ENCODE data around the gene TNFRSF8.

TNFRSF8 gene

GRCh38 chr1:12059722-12060464 lies 3.2 kb upstream of the TNFRSF8 start:
- H3K36me3 Mint-ChIP-seq = no peaks in the 10 kb centered on the region
- DNase-seq (ENCODE audit: low spot score in 2 of 2) (no peak), ATAC-seq (ENCODE audit: low read depth) (peak; percentile 75)
- peaks cover 22% of the 10 kb centered on the region for H3K27me3 Mint-ChIP-seq
- peaks cover 25% of the 10 kb centered on the region for H3K4me1 Mint-ChIP-seq
- no peak overlapping the region for H3K27ac Mint-ChIP-seq
- H3K9me3 Mint-ChIP-seq = no peaks in the 10 kb centered on the region
- no peak overlapping the region for H3K4me3 Mint-ChIP-seq

GRCh38 chr1:12060500-12060899 lies 2.6 kb upstream of the TNFRSF8 start:
- Mint-ChIP-seq H3K9me3 (no peaks in the 10 kb centered on the region), H3K27ac (no peak overlapping the region), H3K27me3 (peaks cover 22% of the 10 kb centered on the region), H3K4me3 (no peak overlapping the region), H3K36me3 (no peaks in the 10 kb centered on the region), H3K4me1 (peaks cover 25% of the 10 kb centered on the region)
- DNase-seq (ENCODE audit: low spot score in 2 of 2) (no peak), ATAC-seq (ENCODE audit: low read depth) (no peak)

GRCh38 chr1:12064073-12064969 lies 1.2 kb downstream of the TNFRSF8 start:
- Mint-ChIP-seq H3K27me3 (peaks cover 34% of the 10 kb centered on the region), H3K27ac (no peak overlapping the region), H3K4me1 (peaks cover 39% of the 10 kb centered on the region), H3K36me3 (no peaks in the 10 kb centered on the region), H3K4me3 (peak overlapping the region; percentile 67), H3K9me3 (no peaks in the 10 kb centered on the region)
- DNase-seq (ENCODE audit: low spot score in 2 of 2) (no peak), ATAC-seq (ENCODE audit: low read depth) (peak; percentile 30)

- peaks cover 37% of the 10 kb centered on the region for H3K4me1 Mint-ChIP-seq
- no peaks in the 10 kb centered on the region for H3K9me3 Mint-ChIP-seq
- H3K27me3 Mint-ChIP-seq = peaks cover 41% of the 10 kb centered on the region
- no peak overlapping the region for H3K4me3 Mint-ChIP-seq
- ATAC-seq (ENCODE audit: low read depth) (no peak), DNase-seq (ENCODE audit: low spot score in 2 of 2) (no peak)
- H3K36me3 Mint-ChIP-seq = no peaks in the 10 kb centered on the region
- H3K27ac Mint-ChIP-seq = no peak overlapping the region
Measured at GRCh38 chr1:12065872-12066271, 2.8 kb downstream of the TNFRSF8 start.

GRCh38 chr1:12067900-12068821 lies 5.1 kb downstream of the TNFRSF8 start:
- no peak overlapping the region for H3K27ac Mint-ChIP-seq
- ATAC-seq (ENCODE audit: low read depth) = peak; percentile 22
- no peak overlapping the region for H3K4me3 Mint-ChIP-seq

GRCh38 chr1:12069623-12070244 lies 6.6 kb downstream of the TNFRSF8 start:
- Mint-ChIP-seq H3K9me3 (no peaks in the 10 kb centered on the region), H3K4me3 (peak overlapping the region; percentile 49), H3K27me3 (peaks cover 28% of the 10 kb centered on the region), H3K27ac (no peak overlapping the region), H3K4me1 (peaks cover 19% of the 10 kb centered on the region), H3K36me3 (no peaks in the 10 kb centered on the region)
- ATAC-seq (ENCODE audit: low read depth) (no peak), DNase-seq (ENCODE audit: low spot score in 2 of 2) (no peak)

More at GRCh38 chr1:12067900-12068821, 5.1 kb downstream of the TNFRSF8 start:
- H3K27me3 Mint-ChIP-seq = peaks cover 35% of the 10 kb centered on the region
- DNase-seq (ENCODE audit: low spot score in 2 of 2) = no peak
- H3K4me1 Mint-ChIP-seq = peaks cover 33% of the 10 kb centered on the region
- no peaks in the 10 kb centered on the region for H3K36me3 Mint-ChIP-seq
- H3K9me3 Mint-ChIP-seq = no peaks in the 10 kb centered on the region

GRCh38 chr1:12071892-12072291 lies 8.8 kb downstream of the TNFRSF8 start:
- no peak for DNase-seq (ENCODE audit: low spot score in 2 of 2)
- H3K27ac Mint-ChIP-seq = no peak overlapping the region
- peaks cover 22% of the 10 kb centered on the region for H3K27me3 Mint-ChIP-seq
- H3K36me3 Mint-ChIP-seq = no peaks in the 10 kb centered on the region
- no peak overlapping the region for H3K4me3 Mint-ChIP-seq
- ATAC-seq (ENCODE audit: low read depth) = no peak
- peaks cover 14% of the 10 kb centered on the region for H3K4me1 Mint-ChIP-seq
- H3K9me3 Mint-ChIP-seq = no peaks in the 10 kb centered on the region

GRCh38 chr1:12072741-12073140 lies 9.6 kb downstream of the TNFRSF8 start:
- Mint-ChIP-seq H3K4me1 (peaks cover 16% of the 10 kb centered on the region), H3K36me3 (no peaks in the 10 kb centered on the region), H3K27ac (no peak overlapping the region), H3K27me3 (peaks cover 20% of the 10 kb centered on the region), H3K4me3 (no peak overlapping the region), H3K9me3 (no peaks in the 10 kb centered on the region)
- ATAC-seq (ENCODE audit: low read depth) (no peak), DNase-seq (ENCODE audit: low spot score in 2 of 2) (no peak)

- Mint-ChIP-seq H3K4me3 (no peak overlapping the region), H3K27me3 (peaks cover 18% of the 10 kb centered on the region), H3K9me3 (no peaks in the 10 kb centered on the region), H3K27ac (no peak overlapping the region), H3K4me1 (peaks cover 12% of the 10 kb centered on the region), H3K36me3 (no peaks in the 10 kb centered on the region)
- DNase-seq (ENCODE audit: low spot score in 2 of 2) (no peak), ATAC-seq (ENCODE audit: low read depth) (no peak)
Measured at GRCh38 chr1:12073796-12074195, 10.7 kb downstream of the TNFRSF8 start.

GRCh38 chr1:12075195-12076114 lies 12.4 kb downstream of the TNFRSF8 start:
- no peaks in the 10 kb centered on the region for H3K9me3 Mint-ChIP-seq
- no peak for ATAC-seq (ENCODE audit: low read depth)
- H3K4me1 Mint-ChIP-seq = peaks cover 12% of the 10 kb centered on the region
- no peak overlapping the region for H3K4me3 Mint-ChIP-seq
- no peaks in the 10 kb centered on the region for H3K36me3 Mint-ChIP-seq
- H3K27ac Mint-ChIP-seq = no peak overlapping the region
- H3K27me3 Mint-ChIP-seq = peaks cover 9% of the 10 kb centered on the region
- no peak for DNase-seq (ENCODE audit: low spot score in 2 of 2)

GRCh38 chr1:12076425-12077005 lies 13.4 kb downstream of the TNFRSF8 start:
- Mint-ChIP-seq H3K27ac (no peak overlapping the region), H3K4me3 (no peak overlapping the region), H3K36me3 (no peaks in the 10 kb centered on the region), H3K27me3 (peaks cover 6% of the 10 kb centered on the region), H3K4me1 (peaks cover 12% of the 10 kb centered on the region), H3K9me3 (no peaks in the 10 kb centered on the region)
- no peak for DNase-seq (ENCODE audit: low spot score in 2 of 2)
- no peak for ATAC-seq (ENCODE audit: low read depth)

- Mint-ChIP-seq H3K9me3 (peaks cover 5% of the 10 kb centered on the region), H3K4me3 (peak overlapping the region; percentile 82), H3K27ac (peak overlapping the region; percentile 79), H3K36me3 (peaks cover 6% of the 10 kb centered on the region), H3K27me3 (peaks cover 2% of the 10 kb centered on the region), H3K4me1 (peaks cover 17% of the 10 kb centered on the region)
- DNase-seq (ENCODE audit: low spot score in 2 of 2) (no peak), ATAC-seq (ENCODE audit: low read depth) (no peak)
Measured at GRCh38 chr1:12078575-12078937, 15.5 kb downstream of the TNFRSF8 start.
